Esophagus squamous epithelium (tissue), 4 donors: ENCODE results near the gene ACTG1.

Experiments
- POLR2A ChIP-seq, 4 donors: fragments of 450-650 bp; IDR thresholded peaks; one replicate each; pipeline ENCODE4 v1.6.1; 2017; ENCODE audit warnings: antibody characterized with exemption in 4 of 4, mild to moderate bottlenecking in 4 of 4, moderate library complexity in 3 of 4
- TF ChIP-seq, protein P1 (sequence below), 6 experiments: fragments of 450-650 bp in 4 of 6; fragments of 200-600 bp in 2 of 6; sonication (generic) in 2 of 6; IDR thresholded peaks; one replicate each; pipeline ENCODE4 v1.5.1; 2016 to 2019; ENCODE audit warnings: antibody characterized with exemption in 6 of 6, mild to moderate bottlenecking in 4 of 6, moderate library complexity in 4 of 6

DNA sequence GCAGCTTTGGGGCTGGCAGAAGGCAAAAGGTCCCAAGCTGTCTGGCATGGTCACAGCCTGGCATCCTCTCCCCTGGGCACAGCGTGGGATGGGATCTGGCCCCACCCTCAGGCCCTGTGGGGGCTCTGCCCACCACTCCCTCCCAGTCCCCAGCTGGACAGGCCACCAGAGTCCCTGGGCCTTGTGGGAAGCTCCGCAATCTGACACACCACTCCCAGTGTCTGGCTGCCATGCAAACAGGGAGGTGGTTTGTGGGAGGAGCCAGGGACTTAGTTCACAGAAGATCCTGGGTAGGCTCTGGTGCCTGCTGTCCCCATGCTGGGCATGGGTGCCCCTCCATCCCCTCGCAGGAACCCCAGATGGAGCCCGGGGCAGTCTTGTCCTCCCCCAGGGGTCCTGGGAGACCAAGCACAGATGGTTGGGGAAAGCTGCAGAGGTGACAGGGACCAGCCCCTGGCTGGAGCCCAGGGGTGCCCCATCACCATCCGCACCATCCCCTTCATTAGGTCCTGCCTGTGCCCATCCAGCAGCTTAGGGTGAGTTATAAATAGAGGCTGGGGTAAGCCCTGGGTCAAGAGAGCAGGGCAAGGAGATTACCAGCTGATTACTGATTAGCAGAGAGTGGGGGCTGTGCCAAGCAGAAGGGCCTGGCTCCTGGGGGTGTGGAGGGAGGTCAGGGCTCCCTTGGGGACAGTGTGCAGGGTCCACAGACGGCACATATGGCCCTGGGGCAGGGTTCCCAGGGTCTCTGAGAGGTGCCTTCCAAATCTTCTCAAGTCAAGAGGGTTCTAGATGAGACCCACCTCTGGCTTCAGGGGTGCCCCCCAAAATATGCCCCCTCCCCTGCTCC is 21.8 kb upstream of the ACTG1 start:
- TF ChIP-seq, protein P1, sequence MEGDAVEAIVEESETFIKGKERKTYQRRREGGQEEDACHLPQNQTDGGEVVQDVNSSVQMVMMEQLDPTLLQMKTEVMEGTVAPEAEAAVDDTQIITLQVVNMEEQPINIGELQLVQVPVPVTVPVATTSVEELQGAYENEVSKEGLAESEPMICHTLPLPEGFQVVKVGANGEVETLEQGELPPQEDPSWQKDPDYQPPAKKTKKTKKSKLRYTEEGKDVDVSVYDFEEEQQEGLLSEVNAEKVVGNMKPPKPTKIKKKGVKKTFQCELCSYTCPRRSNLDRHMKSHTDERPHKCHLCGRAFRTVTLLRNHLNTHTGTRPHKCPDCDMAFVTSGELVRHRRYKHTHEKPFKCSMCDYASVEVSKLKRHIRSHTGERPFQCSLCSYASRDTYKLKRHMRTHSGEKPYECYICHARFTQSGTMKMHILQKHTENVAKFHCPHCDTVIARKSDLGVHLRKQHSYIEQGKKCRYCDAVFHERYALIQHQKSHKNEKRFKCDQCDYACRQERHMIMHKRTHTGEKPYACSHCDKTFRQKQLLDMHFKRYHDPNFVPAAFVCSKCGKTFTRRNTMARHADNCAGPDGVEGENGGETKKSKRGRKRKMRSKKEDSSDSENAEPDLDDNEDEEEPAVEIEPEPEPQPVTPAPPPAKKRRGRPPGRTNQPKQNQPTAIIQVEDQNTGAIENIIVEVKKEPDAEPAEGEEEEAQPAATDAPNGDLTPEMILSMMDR (IDR thresholded peaks at IDR 0.05), result no peak
- no peak for TF ChIP-seq POLR2A (IDR thresholded peaks at IDR 0.05)
